ENCODE measurements around the gene TSPAN32. TPM values are rescaled to one million over a fixed set of nuclear protein-coding genes. Genes with fewer than 3 reads are reported as not detected.

TSPAN32 gene
- polyA plus RNA-seq, 1 donor (not counting 4 experiments of a cell fraction or from before 2014, with no cell fraction given): not detected

DNA sequence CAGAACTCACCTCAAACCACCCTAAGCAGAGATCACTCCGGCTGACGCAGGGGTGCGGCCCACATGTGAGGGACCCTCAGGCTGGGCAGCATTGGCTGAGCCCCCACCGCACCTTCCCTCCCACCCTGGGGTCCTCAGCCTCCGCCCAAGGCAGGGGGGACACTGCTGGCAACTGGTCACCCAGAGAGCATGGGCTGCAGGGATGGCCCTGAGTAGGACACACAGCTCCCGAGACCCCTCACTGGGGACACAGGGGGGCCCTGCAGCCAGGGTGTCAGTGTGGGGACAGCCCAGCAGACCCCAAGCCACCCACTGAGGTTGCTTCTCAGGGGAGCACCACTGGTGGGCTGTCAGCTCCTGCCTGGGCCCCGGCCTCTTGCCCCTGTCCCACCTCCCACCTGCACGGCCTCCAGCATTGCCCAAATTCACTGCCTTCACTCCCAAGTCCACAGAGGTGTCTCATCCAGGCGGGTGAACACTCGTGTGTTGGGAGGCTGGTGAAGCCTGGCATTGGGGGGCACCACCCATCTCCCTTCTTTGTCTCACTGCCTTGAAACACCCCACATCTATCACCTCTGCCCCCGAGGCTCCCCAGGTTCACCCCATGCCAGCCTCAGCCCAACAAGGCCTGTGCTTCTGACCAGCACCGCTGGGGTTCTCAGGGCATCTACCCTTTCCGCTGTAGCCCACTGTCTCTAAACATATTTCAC, 4.7 kb upstream of the TSPAN32 start:
- H3K79me2 ChIP-seq (ENCODE audit: control insufficient read depth, insufficient read depth, low read length): no peaks in the 10 kb centered on the region
- no peaks in the 10 kb centered on the region for H3K36me3 ChIP-seq (ENCODE audit: control insufficient read depth in 2 of 2, extremely low read depth in 1 of 2, insufficient read depth in 2 of 2, low read length in 2 of 2)
- H4K20me1 ChIP-seq (ENCODE audit: control insufficient read depth, extremely low read depth, insufficient read depth, low read length): no peaks in the 10 kb centered on the region
- no peaks in the 10 kb centered on the region for H3K9me3 ChIP-seq (ENCODE audit: control insufficient read depth, low read depth, low read length)
- H3K4me3 ChIP-seq (ENCODE audit: control insufficient read depth in 2 of 3, extremely low read depth in 1 of 3, insufficient read depth in 2 of 3, low read depth in 1 of 3, low read length in 3 of 3): no peak overlapping the region
- dilution Hi-C loops (cut with MboI; ENCODE audit: extremely low pct_ligation_motif_present, low sequenced_read_pairs): no loop called here
- DNase-seq (ENCODE audit: low read depth, low spot score): no peak
- no peak overlapping the region for H3K9ac ChIP-seq (ENCODE audit: control insufficient read depth, extremely low read depth, insufficient read depth, low read length)
- no peak for FAIRE-seq
- H2AFZ ChIP-seq (ENCODE audit: control insufficient read depth, low read length): no peak overlapping the region
- TF ChIP-seq EZH2 (IDR thresholded peaks at IDR 0.05; ENCODE audit: low read length): no peak
- no peak for TF ChIP-seq CTCF (optimal IDR thresholded peaks at IDR 0.05 in 1 of 3, IDR thresholded peaks at IDR 0.05 in 1 of 3, conservative IDR thresholded peaks at IDR 0.05 in 1 of 3; ENCODE audit: extremely low read depth in 1 of 3, insufficient read depth in 2 of 3, low read length in 3 of 3)
- no peaks in the 10 kb centered on the region for H3K4me1 ChIP-seq (ENCODE audit: control insufficient read depth, extremely low read depth, insufficient read depth, low read length)
- no peak overlapping the region for H3K27ac ChIP-seq (ENCODE audit: control insufficient read depth, insufficient read depth, low read length)
- no peaks in the 10 kb centered on the region for H3K9me1 ChIP-seq (ENCODE audit: control insufficient read depth, extremely low read depth, insufficient read depth, low read length)
- no peak overlapping the region for H3K4me2 ChIP-seq (ENCODE audit: control insufficient read depth, extremely low read depth, insufficient read depth, low read depth, low read length)
- H3K27me3 ChIP-seq (ENCODE audit: control insufficient read depth, extremely low read depth, insufficient read depth, low read length): peaks cover 11% of the 10 kb centered on the region

DNA sequence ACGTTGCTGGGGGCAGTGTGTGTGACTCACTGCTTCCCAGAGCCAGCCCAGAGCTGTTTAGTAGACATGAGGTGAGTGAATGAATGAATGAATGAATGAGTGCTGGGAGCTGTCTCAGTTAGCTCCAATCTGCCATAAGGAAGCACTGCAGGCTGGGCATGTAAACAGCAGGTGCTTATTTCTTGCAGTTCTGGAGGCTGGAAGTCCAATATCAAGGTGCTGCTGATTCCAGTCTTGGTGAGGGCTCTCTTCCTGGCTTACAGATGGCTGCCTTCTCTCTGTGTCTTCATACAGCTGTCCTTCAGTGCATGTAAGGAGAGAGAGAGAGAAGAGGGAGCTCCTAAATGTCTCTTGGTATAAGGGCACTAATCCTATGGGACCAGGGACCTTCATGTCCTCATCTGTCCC, 4.2 kb upstream of the TSPAN32 start:
- Histone ChIP-seq H2AFZ (ENCODE audit: control insufficient read depth, low read length) (no peak overlapping the region), H3K79me2 (ENCODE audit: control insufficient read depth, insufficient read depth, low read length) (no peaks in the 10 kb centered on the region), H3K9me1 (ENCODE audit: control insufficient read depth, extremely low read depth, insufficient read depth, low read length) (no peaks in the 10 kb centered on the region), H3K9ac (ENCODE audit: control insufficient read depth, extremely low read depth, insufficient read depth, low read length) (no peak overlapping the region), H3K4me3 (ENCODE audit: control insufficient read depth in 2 of 3, extremely low read depth in 1 of 3, insufficient read depth in 2 of 3, low read depth in 1 of 3, low read length in 3 of 3) (no peak overlapping the region), H4K20me1 (ENCODE audit: control insufficient read depth, extremely low read depth, insufficient read depth, low read length) (no peaks in the 10 kb centered on the region), H3K36me3 (ENCODE audit: control insufficient read depth in 2 of 2, extremely low read depth in 1 of 2, insufficient read depth in 2 of 2, low read length in 2 of 2) (no peaks in the 10 kb centered on the region), H3K9me3 (ENCODE audit: control insufficient read depth, low read depth, low read length) (no peaks in the 10 kb centered on the region), H3K27ac (ENCODE audit: control insufficient read depth, insufficient read depth, low read length) (no peak overlapping the region), H3K4me1 (ENCODE audit: control insufficient read depth, extremely low read depth, insufficient read depth, low read length) (no peaks in the 10 kb centered on the region), H3K27me3 (ENCODE audit: control insufficient read depth, extremely low read depth, insufficient read depth, low read length) (peaks cover 11% of the 10 kb centered on the region), H3K4me2 (ENCODE audit: control insufficient read depth, extremely low read depth, insufficient read depth, low read depth, low read length) (no peak overlapping the region)
- DNase-seq (ENCODE audit: low read depth, low spot score): no peak
- no peak for FAIRE-seq
- dilution Hi-C loops (cut with MboI; ENCODE audit: extremely low pct_ligation_motif_present, low sequenced_read_pairs): no loop called here
- TF ChIP-seq CTCF (optimal IDR thresholded peaks at IDR 0.05 in 1 of 3, IDR thresholded peaks at IDR 0.05 in 1 of 3, conservative IDR thresholded peaks at IDR 0.05 in 1 of 3; ENCODE audit: extremely low read depth in 1 of 3, insufficient read depth in 2 of 3, low read length in 3 of 3): no peak
- TF ChIP-seq EZH2 (IDR thresholded peaks at IDR 0.05; ENCODE audit: low read length): no peak

Data from keratinocyte (primary cell).